Thyroid gland (tissue), 4 donors: Measurements from ENCODE around the gene GNMT. TPM values are rescaled to one million over a fixed set of nuclear protein-coding genes. Genes with fewer than 3 reads are reported as not detected.
"Not testable (repeated sequence)": the region's sequence is repeated elsewhere in the genome, so short reads cannot be mapped to it uniquely, and the experiment has no call there.

Experiments
- DNase-seq, 2 donors: peaks; one replicate each; pipeline ENCODE4 v3.0.0-alpha.2; 2019
- H3K27ac ChIP-seq, 3 donors: fragments of 200-600 bp; sonication (generic); 1 replicate in 2 of 3; 2 replicates in 1 of 3; pipeline ENCODE4 v1.5.1; 2016 to 2019; ENCODE audit warnings: mild to moderate bottlenecking in 1 of 3, moderate library complexity in 1 of 3
- H3K27me3 ChIP-seq: fragments of 200-600 bp; sonication (generic); one replicate; pipeline ENCODE4 v1.5.1; 2019
- H3K36me3 ChIP-seq, 2 donors: fragments of 200-600 bp; sonication (generic); one replicate each; pipeline ENCODE4 v1.5.1; 2016 to 2019
- H3K4me1 ChIP-seq, 2 donors: fragments of 200-600 bp; sonication (generic); one replicate each; pipeline ENCODE4 v1.5.1; 2017 to 2019
- H3K4me3 ChIP-seq, 3 donors: fragments of 200-600 bp; sonication (generic); replicated peaks in 1 of 3; 1 replicate in 2 of 3; 2 replicates in 1 of 3; pipeline ENCODE4 v1.5.1; 2016; ENCODE audit warnings: mild to moderate bottlenecking in 1 of 3
- H3K9me3 ChIP-seq: fragments of 200-600 bp; sonication (generic); one replicate; pipeline ENCODE4 v1.5.1; 2017
- POLR2A ChIP-seq, 2 donors: fragments of 450-650 bp; IDR thresholded peaks; one replicate each; pipeline ENCODE4 v1.6.1; 2017; ENCODE audit warnings: antibody characterized with exemption in 2 of 2, mild to moderate bottlenecking in 2 of 2, moderate library complexity in 1 of 2
- WGBS, 2 donors: methylation state at CpG; one replicate each; pipeline ENCODE4 v1.1.5; 2017; 5-methylcytosine and 5-hydroxymethylcytosine counted together
- intact Hi-C: fragments of 100-400 bp; cut with DNase I; formaldehyde crosslinking; loops from one replicate; pipeline ENCODE4 v1.15.1; 2023
- total RNA-seq, 4 donors: library from RNA; depleted of rRNA; stranded (reverse); fragments of >200 nt; gene quantifications; one replicate each; pipeline ENCODE4 v1.2.3, GENCODE V29; 2016
- TF ChIP-seq, protein P1 (sequence below), 6 experiments: fragments of 200-600 bp in 3 of 6; fragments of 450-650 bp in 3 of 6; sonication (generic) in 3 of 6; IDR thresholded peaks; one replicate each; pipeline ENCODE4 v1.5.1; 2016 to 2019; ENCODE audit warnings: antibody characterized with exemption in 6 of 6, mild to moderate bottlenecking in 2 of 6, inconsistent platforms in 1 of 6, moderate library complexity in 1 of 6

GNMT gene
- total RNA-seq, 4 donors from 2014 or later: 0.98 to 7.5 (median 2.5) TPM

DNA sequence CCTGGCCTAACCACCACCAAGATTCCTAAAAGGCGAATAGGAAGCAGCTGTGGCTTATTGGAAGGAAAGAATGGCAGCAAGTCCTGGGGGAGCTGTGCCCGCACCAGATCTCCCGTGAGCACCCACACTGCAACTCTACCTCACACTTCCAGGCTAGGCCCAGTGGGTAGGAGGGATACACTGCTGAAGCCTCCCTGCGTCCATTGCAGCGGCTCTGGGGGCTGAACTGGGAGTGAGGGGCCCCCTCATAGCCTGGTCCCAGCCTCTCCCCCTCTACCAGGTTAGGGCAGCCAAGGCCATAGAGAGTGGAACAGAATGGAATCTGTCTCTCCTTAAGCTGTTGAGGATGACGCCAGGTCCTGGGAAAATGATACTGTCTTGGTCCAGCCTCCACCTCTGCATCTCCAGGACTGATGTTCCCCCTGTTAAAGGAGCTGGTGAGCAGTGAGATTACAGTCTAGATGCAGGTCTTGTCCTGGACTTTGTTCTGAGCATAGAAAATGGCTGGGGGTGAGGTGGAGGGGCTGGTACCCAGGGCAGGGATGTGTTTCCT, 20.0 kb upstream of the GNMT start:
- H3K27me3 ChIP-seq: no peaks in the 10 kb centered on the region
- no peak overlapping the region for H3K4me3 ChIP-seq
- 96 to 100% methylated on average over 4 to 6 of the region's 6 CpGs for WGBS, 2 donors
- TF ChIP-seq, protein P1, sequence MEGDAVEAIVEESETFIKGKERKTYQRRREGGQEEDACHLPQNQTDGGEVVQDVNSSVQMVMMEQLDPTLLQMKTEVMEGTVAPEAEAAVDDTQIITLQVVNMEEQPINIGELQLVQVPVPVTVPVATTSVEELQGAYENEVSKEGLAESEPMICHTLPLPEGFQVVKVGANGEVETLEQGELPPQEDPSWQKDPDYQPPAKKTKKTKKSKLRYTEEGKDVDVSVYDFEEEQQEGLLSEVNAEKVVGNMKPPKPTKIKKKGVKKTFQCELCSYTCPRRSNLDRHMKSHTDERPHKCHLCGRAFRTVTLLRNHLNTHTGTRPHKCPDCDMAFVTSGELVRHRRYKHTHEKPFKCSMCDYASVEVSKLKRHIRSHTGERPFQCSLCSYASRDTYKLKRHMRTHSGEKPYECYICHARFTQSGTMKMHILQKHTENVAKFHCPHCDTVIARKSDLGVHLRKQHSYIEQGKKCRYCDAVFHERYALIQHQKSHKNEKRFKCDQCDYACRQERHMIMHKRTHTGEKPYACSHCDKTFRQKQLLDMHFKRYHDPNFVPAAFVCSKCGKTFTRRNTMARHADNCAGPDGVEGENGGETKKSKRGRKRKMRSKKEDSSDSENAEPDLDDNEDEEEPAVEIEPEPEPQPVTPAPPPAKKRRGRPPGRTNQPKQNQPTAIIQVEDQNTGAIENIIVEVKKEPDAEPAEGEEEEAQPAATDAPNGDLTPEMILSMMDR (IDR thresholded peaks at IDR 0.05): no peak
- TF ChIP-seq POLR2A (IDR thresholded peaks at IDR 0.05): no peak
- no peaks in the 10 kb centered on the region for H3K9me3 ChIP-seq
- H3K27ac ChIP-seq: no peak overlapping the region
- H3K4me1 ChIP-seq: no peaks in the 10 kb centered on the region
- no peak for DNase-seq
- H3K36me3 ChIP-seq: peaks cover 24 to 34% of the 10 kb centered on the region in 2 donors
- intact Hi-C loops: no loop called here

DNA sequence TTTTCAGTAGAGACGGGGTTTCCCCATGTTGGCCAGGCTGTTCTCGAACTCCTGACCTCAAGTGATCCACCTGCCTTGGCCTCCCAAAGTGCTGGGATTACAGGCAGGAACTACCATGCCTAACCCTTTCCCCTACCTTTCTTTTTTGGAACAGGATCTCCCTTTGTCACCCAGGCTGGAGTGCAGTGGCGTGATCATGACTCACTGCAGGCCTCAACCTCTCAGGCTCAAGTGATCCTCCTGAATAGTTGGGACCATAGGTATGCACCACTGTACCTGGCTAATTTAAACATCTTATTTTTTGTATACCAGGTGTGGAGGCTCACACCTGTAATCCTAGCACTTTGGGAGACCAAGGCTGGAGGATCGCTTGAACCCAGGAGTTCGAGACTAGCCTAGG, 19.2 kb upstream of the GNMT start:
- peaks cover 18 to 26% of the 10 kb centered on the region in 2 donors for H3K36me3 ChIP-seq
- H3K27me3 ChIP-seq, H3K9me3 ChIP-seq, H3K27ac ChIP-seq, H3K4me1 ChIP-seq, DNase-seq, intact Hi-C loops, H3K4me3 ChIP-seq: not testable (repeated sequence)
- WGBS, 2 donors: 94 to 100% methylated on average over 5 of the region's 5 CpGs

GRCh38 chr6:42942444-42942843, 18.1 kb upstream of the GNMT start:
- 89 to 91% methylated on average over 7 of the region's 7 CpGs for WGBS, 2 donors
- intact Hi-C loops: no loop called here
- no peak overlapping the region for H3K4me3 ChIP-seq
- peaks cover 18 to 19% of the 10 kb centered on the region in 2 donors for H3K36me3 ChIP-seq
- no peak overlapping the region for H3K27ac ChIP-seq
- TF ChIP-seq, protein P1 (IDR thresholded peaks at IDR 0.05): no peak
- TF ChIP-seq POLR2A (IDR thresholded peaks at IDR 0.05): no peak
- H3K27me3 ChIP-seq: no peaks in the 10 kb centered on the region
- DNase-seq: no peak
- H3K4me1 ChIP-seq: no peaks in the 10 kb centered on the region
- no peaks in the 10 kb centered on the region for H3K9me3 ChIP-seq

DNA sequence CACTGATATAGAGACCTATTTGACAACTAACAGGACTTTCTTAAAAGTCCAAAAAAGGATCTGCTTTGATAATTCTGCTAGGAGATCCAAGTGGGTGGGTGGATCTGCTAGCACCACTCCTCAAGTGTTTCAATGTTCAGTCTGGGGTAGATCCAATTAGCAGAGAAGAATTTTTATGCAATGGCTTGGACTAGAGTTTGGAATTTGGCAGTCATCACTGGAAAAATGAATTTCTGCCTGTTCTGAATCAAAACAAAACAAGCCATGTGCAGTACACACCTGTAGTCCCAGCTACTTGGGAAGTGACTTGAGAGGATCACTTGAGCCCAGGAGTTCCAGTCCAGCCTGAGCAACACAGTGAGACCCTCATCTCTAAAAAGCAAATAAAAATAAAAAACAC, 12.6 kb upstream of the GNMT start:
- intact Hi-C loops: no loop called here
- peaks cover 0 to 5% of the 10 kb centered on the region in 2 donors for H3K4me1 ChIP-seq
- TF ChIP-seq, protein P1 (IDR thresholded peaks at IDR 0.05): no peak
- TF ChIP-seq POLR2A (IDR thresholded peaks at IDR 0.05): no peak
- no peaks in the 10 kb centered on the region for H3K27me3 ChIP-seq
- H3K4me3 ChIP-seq: no peak overlapping the region
- H3K36me3 ChIP-seq: no peaks in the 10 kb centered on the region
- DNase-seq: peak in 1 of 2 donors; percentile 34
- peak overlapping the region in 1 of 3 donors; percentile 86 for H3K27ac ChIP-seq
- no peaks in the 10 kb centered on the region for H3K9me3 ChIP-seq

DNA sequence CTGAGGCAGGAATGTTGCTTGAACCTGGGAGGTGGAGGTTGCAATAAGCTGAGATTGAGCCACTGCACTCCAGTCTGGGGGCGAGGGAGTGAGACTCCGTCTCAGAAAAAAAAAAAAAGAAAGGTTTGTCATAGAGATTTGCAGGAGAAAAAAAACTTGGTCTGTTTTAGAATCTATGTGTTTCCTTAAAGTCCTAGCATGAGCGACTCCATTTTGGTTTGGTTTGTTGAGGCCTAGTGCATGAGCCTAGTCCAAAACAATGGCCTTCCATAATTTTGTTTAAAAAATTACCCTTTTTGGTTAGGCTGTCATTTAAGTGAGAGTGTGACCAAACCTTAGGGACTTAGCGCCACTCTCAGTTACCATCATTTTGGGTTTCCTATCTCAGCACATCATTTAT, 8.2 kb upstream of the GNMT start:
- Histone ChIP-seq H3K27me3 (no peaks in the 10 kb centered on the region), H3K4me1 (peaks cover 0 to 5% of the 10 kb centered on the region in 2 donors), H3K27ac (no peak overlapping the region), H3K9me3 (no peaks in the 10 kb centered on the region), H3K4me3 (no peak overlapping the region), H3K36me3 (no peaks in the 10 kb centered on the region)
- WGBS, 2 donors: 94% methylated on average over 4 of the region's 4 CpGs
- intact Hi-C loops: no loop called here
- DNase-seq: no peak
- TF ChIP-seq POLR2A (IDR thresholded peaks at IDR 0.05): no peak
- TF ChIP-seq, protein P1 (IDR thresholded peaks at IDR 0.05): no peak

- H3K27ac ChIP-seq, H3K4me1 ChIP-seq, intact Hi-C loops, H3K4me3 ChIP-seq, DNase-seq, H3K36me3 ChIP-seq, H3K27me3 ChIP-seq, H3K9me3 ChIP-seq: not testable (repeated sequence)
- WGBS, 2 donors: 89 to 96% methylated on average over 4 of the region's 4 CpGs
These were observed 6.1 kb upstream of the GNMT start for GRCh38 chr6:42954405-42954804.
